ENCODE data around the gene MACO1.
A peak's percentile ranks its signal among the peaks of the same experiment; 100 is the strongest.

MACO1 gene

DNA sequence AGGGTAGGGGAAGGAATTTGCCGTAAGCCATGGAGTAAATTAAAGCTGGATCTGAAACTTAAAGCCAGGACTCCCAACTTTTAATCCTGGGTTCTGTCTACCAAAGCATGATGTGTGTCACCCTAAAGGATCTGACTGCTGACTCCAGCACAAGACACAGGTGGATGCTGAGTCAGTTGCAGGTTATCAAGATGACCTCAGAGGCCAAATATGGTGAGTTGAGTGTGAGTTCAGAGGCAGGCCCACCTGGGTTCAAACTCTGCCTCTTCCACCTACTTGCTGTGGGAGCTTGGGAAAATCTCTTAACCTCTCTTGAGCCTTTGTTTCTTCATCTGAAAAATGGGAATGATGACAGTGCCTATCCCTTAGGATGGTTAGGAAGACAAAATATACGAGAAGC is 96.1 kb downstream of the MACO1 start:
- DNase-seq: no peak

- no peak for DNase-seq
Measured at GRCh38 chr1:25527226-25527846, 96.6 kb downstream of the MACO1 start.

GRCh38 chr1:25527946-25528595 is 97.4 kb downstream of the MACO1 start:
- no peak for DNase-seq

DNA sequence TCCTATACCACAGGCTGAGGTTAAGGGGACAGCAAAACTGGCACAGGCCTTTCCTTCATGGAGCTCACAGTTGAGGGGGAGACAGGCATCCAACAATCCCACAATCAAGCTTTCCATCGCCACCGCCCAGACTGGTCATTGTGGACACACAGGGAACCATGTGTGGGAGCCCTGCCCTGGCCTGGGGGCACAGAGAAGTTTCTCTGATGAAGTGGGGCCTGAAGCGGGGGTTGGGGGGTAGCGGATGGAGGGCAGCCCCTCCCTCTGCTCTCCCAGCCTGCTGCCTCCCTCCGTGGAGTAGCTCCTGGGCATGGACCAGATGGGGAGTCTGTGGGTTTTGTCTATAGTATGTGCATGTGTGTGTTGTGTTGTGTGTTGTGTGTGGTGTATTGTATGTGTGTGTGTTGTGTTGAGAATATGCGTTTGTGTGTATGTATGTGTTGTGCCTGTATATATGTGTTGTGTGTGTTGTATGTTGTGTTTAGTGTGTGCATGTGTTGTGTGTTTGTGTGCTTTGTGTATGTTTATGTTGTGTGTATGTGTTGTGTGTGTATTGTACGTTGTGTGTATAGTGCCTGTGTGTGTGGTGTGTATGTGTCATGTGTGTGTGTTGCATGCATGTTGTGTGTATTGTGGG is 98.3 kb downstream of the MACO1 start:
- DNase-seq: no peak

GRCh38 chr1:25529518-25530185 is 99.0 kb downstream of the MACO1 start:
- DNase-seq: no peak

DNA sequence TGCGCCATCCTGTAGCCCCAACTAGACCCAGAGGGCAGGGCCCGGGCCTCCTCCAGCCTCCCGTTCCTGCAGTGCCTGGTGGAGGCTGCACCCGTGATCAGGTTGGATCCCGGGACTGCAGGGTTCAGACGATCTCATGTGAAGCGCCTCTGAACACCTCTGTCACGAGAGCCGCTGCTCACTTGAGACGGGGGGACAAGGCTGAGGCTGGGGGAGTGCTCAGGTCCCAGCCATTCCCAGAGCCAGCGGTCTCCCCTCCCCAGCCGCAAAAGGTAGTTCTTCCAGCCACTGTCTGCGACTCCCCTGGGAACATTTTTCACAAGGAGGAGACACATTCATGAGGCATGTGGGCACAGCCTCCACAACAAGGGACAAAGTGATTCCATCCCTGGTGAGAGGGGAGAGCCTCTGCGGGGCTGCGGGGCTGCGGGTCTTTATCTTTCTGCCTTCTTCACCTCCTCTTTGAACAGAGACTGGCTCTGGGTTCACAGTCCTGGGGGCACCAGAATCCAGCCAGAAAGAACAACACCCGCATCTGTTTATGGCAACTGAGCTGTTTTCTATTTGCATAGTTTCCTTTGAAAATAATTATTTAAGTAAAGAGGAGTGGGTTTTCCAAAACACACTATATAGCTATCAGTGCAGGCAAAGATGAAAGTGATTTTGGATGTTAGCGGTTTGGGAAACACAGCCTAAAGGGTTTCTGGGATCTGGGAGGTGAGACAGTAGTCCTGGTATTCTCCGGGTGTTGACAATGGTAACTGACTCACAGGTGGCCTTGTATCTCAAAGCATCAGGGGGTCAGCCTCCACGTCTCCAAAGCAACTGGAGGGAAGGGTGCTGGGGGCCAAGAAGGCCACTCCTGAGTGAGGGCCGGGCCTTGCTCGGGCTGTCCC is 99.7 kb downstream of the MACO1 start:
- no peak for DNase-seq

DNA sequence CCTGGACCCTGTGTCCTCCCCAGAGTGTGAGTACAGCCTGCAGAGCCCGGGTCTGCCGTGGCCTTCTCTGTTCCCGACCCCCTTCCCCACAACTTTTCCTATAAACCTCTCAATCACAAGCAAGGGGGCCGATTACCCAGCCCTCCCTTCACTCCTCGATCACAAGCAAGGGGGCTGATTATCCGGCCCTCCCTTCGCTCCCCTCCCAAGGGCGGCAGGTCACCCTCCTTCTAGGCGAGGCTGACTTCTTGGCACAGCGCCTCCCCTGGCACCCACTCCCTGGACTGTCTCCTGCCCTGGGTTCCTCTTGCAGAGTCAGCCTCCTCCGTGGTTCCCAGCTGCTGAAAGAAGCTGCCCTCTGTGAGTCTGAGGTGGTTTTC is 100.4 kb downstream of the MACO1 start:
- no peak for DNase-seq

DNA sequence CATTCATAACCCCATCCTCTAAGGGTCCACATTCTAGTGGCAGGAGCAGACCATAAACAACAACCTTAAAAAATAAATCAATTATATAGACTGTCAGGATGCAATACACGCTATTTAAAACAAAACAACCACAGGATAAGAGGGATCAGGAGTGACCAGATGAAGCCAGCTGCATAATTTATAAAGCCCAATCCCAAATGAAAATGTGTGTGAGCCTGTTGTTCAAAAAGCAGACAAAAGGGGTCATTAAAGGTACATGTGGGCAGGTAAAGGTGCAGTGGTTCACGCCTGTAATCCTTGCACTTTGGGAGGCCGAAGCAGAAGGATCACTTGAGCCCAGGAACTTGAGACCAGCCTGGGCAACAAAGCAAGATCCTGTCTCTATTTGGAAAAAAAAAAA is 102.3 kb downstream of the MACO1 start:
- DNase-seq: no peak

DNA sequence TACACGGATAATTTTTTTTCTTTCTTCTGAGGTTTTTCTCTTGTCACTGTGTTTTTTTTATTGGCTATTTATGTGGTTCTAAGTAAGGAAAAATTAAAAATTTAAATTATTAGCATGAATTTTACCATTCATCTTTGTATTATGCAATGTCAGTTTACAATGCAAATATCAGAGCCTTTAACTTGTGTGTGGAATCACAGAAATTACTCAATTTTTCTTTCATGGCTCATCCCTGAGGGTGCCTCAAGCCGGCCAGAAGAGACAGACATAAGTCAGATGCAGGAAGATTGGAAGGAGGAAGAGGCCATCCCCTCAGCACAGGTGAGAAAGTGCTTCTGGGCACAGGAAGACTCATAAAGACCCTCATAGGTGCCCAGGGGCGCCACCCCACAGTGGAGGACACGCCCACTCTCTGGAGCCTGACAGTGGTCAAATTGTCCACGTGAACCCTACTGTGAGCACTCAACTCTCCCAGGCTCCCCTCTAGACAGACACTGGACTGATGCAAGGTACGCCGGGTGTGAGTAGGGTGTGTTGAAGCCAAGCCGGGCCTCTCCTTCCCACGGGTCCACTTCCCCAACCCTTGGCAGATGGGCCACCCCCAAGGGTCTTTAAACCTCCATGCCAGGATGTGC is 103.2 kb downstream of the MACO1 start:
- no peak for DNase-seq

DNA sequence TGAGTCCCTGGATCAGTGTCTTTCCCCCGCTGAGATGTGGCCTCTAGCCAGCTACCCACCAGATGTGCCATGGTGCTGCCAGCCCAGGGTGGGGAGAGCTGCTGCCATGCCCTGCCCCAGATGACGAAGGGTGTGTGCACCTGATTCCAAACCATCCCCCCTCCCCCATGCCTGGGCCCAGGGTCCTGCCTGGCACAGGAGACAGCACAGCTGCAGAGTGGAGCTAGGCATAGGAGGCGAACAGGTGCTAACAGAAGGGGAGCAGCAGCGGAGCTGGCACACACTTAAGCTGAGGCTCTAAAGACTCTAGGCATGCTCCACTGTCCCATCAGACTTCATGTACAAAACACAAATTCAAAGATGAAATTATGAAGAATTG is 103.7 kb downstream of the MACO1 start:
- no peak for DNase-seq

DNA sequence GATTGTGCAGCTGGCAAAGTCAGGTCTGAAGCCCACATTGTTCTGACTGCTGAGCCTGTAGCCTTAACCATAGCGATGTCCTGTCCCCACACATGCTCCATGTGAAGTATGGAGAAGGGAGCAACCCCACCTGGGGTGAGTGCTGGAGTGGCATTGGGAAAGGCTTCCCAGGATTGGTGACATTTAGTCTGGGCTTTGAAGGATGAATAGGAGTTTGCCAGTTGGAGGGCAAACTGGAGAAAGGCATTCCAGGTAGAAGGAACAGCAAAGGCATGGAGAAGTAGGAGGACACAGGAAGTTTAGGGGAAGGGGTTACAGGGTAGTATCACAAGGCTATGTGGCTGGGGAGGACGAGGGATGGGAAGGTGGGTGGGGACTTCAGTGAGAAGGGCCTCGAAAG is 105.4 kb downstream of the MACO1 start:
- no peak for DNase-seq

- no peak for DNase-seq
Measured at GRCh38 chr1:25537153-25537831, 106.6 kb downstream of the MACO1 start.

DNA sequence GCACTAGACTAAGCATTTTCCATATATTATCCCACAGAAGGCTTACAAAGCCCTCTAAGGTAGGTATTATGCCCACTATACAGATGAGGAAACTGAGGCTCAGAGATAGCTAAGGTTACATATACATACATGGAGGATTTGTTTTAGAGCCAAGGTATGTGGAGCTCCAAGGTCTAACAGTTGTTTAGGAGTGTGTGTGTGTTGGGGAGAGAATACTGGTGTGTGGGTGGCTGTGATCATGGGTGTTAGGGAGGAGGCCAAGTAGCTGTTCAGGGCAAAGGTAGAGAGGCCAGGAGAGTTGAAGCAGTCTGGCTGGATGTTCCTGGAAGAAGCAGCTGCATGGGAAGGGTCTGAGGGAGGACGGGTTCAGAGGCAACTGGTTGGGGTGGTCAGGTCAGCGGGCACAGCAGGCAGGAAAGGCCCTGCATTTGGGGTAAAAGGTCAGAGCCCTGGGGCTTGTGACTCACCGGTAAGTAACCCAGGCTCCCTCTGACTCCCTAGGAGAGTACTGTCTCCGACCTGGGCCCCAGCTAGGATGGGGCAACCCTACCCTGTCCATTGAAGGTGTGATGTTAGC is 107.6 kb downstream of the MACO1 start:
- no peak for DNase-seq

DNA sequence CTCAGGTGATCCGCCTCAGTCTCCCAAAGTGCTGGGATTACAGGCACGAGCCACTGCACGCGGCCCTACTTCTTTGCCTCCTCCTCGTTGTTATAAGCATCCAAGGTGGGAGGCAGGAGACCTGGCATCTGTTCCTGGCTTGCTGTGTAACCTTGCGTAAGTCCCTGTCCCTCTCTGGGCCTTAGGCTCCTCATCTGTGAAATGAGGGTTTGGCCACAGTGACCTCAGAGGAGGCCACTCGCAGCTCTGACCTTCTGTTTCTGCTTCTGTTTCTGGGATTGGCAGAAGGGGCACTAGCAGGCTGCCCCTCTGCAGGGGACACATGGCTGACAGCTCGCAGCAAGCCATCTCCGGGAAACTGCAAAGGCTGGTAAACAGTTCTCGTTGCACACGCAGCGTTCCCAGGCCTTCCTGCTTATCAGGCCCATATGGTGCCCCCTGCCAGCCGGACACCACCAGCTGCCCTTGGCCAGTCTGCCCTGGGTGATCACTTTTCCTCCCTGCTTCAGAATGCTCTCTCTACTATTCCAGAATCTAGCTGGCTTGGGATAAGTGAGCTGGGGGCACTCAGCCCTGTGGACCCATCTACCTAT is 110.1 kb downstream of the MACO1 start:
- DNase-seq: no peak

GRCh38 chr1:25541425-25541824 is 110.7 kb downstream of the MACO1 start:
- no peak for DNase-seq

DNA sequence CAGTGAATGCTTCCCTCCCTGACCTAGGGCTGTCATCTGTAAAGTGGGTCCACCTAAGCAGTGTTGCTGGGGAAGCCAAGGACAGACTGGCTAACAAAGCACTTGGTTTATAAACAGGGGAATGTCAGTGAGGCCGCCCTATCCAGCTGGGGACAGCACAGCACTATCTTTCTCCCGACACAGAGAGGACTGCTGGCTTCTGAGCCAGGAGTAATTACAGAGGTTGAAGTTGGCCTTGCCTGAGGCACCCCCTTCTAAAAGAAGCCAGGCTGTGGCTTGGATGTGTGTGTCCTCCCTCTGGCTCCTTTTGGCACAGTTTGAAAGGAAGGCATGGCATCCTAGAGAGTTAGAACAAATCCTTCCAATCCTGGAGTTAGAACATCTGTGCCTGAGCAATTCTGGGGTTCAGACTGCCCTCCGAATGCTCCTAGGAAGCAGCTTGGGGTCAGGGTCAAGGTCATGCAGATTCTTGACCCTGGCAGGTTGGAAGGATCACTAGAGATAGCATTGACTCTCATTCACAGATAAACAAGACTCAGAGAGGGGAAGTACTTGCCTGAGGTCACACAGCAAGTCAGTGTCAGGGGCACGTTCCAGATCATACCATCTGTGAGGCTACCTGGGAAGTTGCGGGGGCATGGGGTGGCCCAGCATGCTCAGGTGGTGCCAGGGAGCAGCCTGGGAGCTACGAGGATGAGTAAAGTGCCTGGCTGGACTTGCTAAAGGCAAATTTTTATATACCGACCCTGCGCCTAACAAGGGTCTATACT is 111.4 kb downstream of the MACO1 start:
- no peak for DNase-seq

DNA sequence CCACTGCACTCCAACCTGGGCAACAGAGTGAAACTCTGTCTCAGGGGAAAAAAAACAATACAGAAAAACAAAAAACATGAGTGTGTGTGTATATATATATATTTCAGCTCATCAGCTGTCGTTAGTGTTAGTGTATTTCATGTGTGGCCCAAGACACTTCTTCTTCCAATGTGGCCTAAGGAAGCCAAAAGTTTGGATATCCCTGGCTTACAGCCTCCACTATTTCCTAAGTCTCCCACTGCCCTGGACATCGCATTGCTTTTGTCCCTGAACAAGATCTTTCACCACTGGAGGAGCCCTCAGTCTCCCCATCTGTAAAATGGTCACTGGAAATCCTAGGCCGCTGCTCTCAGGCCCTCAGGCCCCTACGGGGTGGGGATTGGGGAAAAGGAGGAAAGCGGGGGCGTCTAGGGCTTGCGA is 112.3 kb downstream of the MACO1 start:
- no peak for DNase-seq

- peak; percentile 71 for DNase-seq
Measured at GRCh38 chr1:25543425-25544242, 112.9 kb downstream of the MACO1 start, which contains the start of gene LDLRAP1. TSS of gene LDLRAP1 (plus strand) at chr1:25543606. CDS start at chr1:25543699, 93 bp downstream.

- DNase-seq: no peak
Measured at GRCh38 chr1:25544243-25544764, 113.6 kb downstream of the MACO1 start.

All from hematopoietic multipotent progenitor cell treated with erythropoietin and hydrocortisone succinate and interleukin-3 and kit ligand, for 8 days (in vitro differentiated cells).